ENCODE data around the gene TMEM51.

TMEM51 gene

GRCh38 chr1:15226388-15227255 lies 73.1 kb downstream of the TMEM51 start:
- no peak overlapping the region for H3K27ac ChIP-seq
- H3K4me2 ChIP-seq (ENCODE audit: low read length), result no peak overlapping the region
- no peaks in the 10 kb centered on the region for H3K36me3 ChIP-seq (ENCODE audit: control insufficient read depth, insufficient read depth, low read length)
- H3K4me1 ChIP-seq, result no peaks in the 10 kb centered on the region
- no peaks in the 10 kb centered on the region for H3K79me2 ChIP-seq
- no peaks in the 10 kb centered on the region for H3K9me3 ChIP-seq (ENCODE audit: control insufficient read depth, low read length)
- no peak overlapping the region for H3K4me3 ChIP-seq (ENCODE audit: low read depth, low read length)
- H3K9ac ChIP-seq, result no peak overlapping the region
- no peaks in the 10 kb centered on the region for H3K27me3 ChIP-seq (ENCODE audit: control insufficient read depth, insufficient read depth, low read length)
- TF ChIP-seq, protein P1, sequence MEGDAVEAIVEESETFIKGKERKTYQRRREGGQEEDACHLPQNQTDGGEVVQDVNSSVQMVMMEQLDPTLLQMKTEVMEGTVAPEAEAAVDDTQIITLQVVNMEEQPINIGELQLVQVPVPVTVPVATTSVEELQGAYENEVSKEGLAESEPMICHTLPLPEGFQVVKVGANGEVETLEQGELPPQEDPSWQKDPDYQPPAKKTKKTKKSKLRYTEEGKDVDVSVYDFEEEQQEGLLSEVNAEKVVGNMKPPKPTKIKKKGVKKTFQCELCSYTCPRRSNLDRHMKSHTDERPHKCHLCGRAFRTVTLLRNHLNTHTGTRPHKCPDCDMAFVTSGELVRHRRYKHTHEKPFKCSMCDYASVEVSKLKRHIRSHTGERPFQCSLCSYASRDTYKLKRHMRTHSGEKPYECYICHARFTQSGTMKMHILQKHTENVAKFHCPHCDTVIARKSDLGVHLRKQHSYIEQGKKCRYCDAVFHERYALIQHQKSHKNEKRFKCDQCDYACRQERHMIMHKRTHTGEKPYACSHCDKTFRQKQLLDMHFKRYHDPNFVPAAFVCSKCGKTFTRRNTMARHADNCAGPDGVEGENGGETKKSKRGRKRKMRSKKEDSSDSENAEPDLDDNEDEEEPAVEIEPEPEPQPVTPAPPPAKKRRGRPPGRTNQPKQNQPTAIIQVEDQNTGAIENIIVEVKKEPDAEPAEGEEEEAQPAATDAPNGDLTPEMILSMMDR (IDR thresholded peaks at IDR 0.05), result no peak
- no peak overlapping the region for H2AFZ ChIP-seq

DNA sequence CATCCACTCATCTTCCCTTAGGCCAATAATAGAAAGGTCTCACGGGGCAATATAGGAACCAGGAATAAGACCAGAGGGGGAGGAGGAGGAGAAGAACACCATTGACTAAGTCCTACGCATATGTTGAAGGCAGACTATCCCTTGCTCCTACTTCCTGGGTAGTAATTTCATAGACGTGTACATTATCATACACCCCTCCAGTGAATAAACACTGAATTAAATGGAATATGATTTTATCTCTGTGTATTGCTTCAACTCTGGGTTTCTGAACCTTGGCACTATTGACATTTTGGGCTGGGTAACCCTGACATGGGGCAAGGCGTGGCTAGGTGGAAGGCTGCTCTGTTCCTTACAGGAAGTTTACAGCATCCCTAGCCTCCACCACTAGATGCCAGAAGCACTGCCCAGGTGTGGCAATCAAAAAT lies 76.2 kb downstream of the TMEM51 start:
- Histone ChIP-seq H3K4me2 (ENCODE audit: low read length) (no peak overlapping the region), H3K4me1 (no peaks in the 10 kb centered on the region), H2AFZ (no peak overlapping the region), H3K27ac (no peak overlapping the region), H3K9me3 (ENCODE audit: control insufficient read depth, low read length) (no peaks in the 10 kb centered on the region), H3K4me3 (ENCODE audit: low read depth, low read length) (no peak overlapping the region), H3K36me3 (ENCODE audit: control insufficient read depth, insufficient read depth, low read length) (no peaks in the 10 kb centered on the region), H3K27me3 (ENCODE audit: control insufficient read depth, insufficient read depth, low read length) (no peaks in the 10 kb centered on the region), H3K79me2 (no peaks in the 10 kb centered on the region), H3K9ac (no peak overlapping the region)
- TF ChIP-seq, protein P1 (IDR thresholded peaks at IDR 0.05), result no peak

- no peaks in the 10 kb centered on the region for H3K27me3 ChIP-seq (ENCODE audit: control insufficient read depth, insufficient read depth, low read length)
- H3K4me2 ChIP-seq (ENCODE audit: low read length), result no peak overlapping the region
- H3K27ac ChIP-seq, result no peak overlapping the region
- no peak overlapping the region for H3K9ac ChIP-seq
- no peaks in the 10 kb centered on the region for H3K4me1 ChIP-seq
- no peaks in the 10 kb centered on the region for H3K9me3 ChIP-seq (ENCODE audit: control insufficient read depth, low read length)
- H3K36me3 ChIP-seq (ENCODE audit: control insufficient read depth, insufficient read depth, low read length), result no peaks in the 10 kb centered on the region
- no peaks in the 10 kb centered on the region for H3K79me2 ChIP-seq
- TF ChIP-seq, protein P1 (IDR thresholded peaks at IDR 0.05), result no peak
- no peak overlapping the region for H3K4me3 ChIP-seq (ENCODE audit: low read depth, low read length)
- no peak overlapping the region for H2AFZ ChIP-seq
Observed at GRCh38 chr1:15231714-15232201, 78.2 kb downstream of the TMEM51 start.

- H3K27me3 ChIP-seq (ENCODE audit: control insufficient read depth, insufficient read depth, low read length), result no peaks in the 10 kb centered on the region
- TF ChIP-seq, protein P1 (IDR thresholded peaks at IDR 0.05), result no peak
- H3K4me3 ChIP-seq (ENCODE audit: low read depth, low read length), result no peak overlapping the region
- H3K36me3 ChIP-seq (ENCODE audit: control insufficient read depth, insufficient read depth, low read length), result no peaks in the 10 kb centered on the region
- no peak overlapping the region for H3K9ac ChIP-seq
- no peak overlapping the region for H3K4me2 ChIP-seq (ENCODE audit: low read length)
- H3K27ac ChIP-seq, result no peak overlapping the region
- H2AFZ ChIP-seq, result no peak overlapping the region
- no peaks in the 10 kb centered on the region for H3K4me1 ChIP-seq
- no peaks in the 10 kb centered on the region for H3K79me2 ChIP-seq
- H3K9me3 ChIP-seq (ENCODE audit: control insufficient read depth, low read length), result no peaks in the 10 kb centered on the region
Observed at GRCh38 chr1:15233689-15234088, 80.1 kb downstream of the TMEM51 start.

All from parathyroid adenoma (tissue), 2 donors.